Panc1 (cell line): ENCODE results near the gene SPCS3.

Source experiments
- TF ChIP-seq, protein P1 (sequence below), 2 experiments: IDR thresholded peaks; 2 replicates each; pipeline ENCODE4 v1.6.1; 2011 to 2012; ENCODE audit warnings: low read depth in 2 of 2, control low read depth in 1 of 2, low read length in 1 of 2, mild to moderate bottlenecking in 1 of 2, moderate library complexity in 1 of 2; ENCODE audit not compliant: insufficient read depth in 1 of 2
- TF ChIP-seq, protein P2 (sequence below): fragments of 450-650 bp; IDR thresholded peaks from 2 replicates; pipeline ENCODE4 v1.5.1; 2017; ENCODE audit warnings: mild to moderate bottlenecking

DNA sequence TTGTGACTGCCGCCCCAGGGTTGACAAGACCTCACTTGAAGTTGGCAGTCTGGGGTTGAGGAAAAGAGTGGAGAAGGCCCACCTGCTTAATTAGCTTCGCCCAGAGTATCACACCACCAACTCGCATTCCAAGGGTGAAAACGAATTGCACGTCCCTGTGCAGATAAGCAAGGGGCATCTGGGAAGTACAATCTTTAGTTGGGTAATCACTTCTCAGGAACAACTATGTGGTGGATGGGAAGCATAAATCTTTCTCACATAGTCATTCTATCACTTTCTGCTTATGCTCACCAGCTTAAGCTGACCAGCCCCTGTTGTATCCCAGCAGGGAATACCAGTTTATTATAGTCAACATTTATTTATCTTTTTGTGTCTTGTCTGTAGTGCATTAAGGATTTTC lies 14.3 kb downstream of the SPCS3 start:
- TF ChIP-seq, protein P1, sequence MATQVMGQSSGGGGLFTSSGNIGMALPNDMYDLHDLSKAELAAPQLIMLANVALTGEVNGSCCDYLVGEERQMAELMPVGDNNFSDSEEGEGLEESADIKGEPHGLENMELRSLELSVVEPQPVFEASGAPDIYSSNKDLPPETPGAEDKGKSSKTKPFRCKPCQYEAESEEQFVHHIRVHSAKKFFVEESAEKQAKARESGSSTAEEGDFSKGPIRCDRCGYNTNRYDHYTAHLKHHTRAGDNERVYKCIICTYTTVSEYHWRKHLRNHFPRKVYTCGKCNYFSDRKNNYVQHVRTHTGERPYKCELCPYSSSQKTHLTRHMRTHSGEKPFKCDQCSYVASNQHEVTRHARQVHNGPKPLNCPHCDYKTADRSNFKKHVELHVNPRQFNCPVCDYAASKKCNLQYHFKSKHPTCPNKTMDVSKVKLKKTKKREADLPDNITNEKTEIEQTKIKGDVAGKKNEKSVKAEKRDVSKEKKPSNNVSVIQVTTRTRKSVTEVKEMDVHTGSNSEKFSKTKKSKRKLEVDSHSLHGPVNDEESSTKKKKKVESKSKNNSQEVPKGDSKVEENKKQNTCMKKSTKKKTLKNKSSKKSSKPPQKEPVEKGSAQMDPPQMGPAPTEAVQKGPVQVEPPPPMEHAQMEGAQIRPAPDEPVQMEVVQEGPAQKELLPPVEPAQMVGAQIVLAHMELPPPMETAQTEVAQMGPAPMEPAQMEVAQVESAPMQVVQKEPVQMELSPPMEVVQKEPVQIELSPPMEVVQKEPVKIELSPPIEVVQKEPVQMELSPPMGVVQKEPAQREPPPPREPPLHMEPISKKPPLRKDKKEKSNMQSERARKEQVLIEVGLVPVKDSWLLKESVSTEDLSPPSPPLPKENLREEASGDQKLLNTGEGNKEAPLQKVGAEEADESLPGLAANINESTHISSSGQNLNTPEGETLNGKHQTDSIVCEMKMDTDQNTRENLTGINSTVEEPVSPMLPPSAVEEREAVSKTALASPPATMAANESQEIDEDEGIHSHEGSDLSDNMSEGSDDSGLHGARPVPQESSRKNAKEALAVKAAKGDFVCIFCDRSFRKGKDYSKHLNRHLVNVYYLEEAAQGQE (IDR thresholded peaks at IDR 0.05; ENCODE audit: insufficient read depth in 1 of 2, low read depth in 2 of 2, low read length in 1 of 2) = no peak
- TF ChIP-seq, protein P2, sequence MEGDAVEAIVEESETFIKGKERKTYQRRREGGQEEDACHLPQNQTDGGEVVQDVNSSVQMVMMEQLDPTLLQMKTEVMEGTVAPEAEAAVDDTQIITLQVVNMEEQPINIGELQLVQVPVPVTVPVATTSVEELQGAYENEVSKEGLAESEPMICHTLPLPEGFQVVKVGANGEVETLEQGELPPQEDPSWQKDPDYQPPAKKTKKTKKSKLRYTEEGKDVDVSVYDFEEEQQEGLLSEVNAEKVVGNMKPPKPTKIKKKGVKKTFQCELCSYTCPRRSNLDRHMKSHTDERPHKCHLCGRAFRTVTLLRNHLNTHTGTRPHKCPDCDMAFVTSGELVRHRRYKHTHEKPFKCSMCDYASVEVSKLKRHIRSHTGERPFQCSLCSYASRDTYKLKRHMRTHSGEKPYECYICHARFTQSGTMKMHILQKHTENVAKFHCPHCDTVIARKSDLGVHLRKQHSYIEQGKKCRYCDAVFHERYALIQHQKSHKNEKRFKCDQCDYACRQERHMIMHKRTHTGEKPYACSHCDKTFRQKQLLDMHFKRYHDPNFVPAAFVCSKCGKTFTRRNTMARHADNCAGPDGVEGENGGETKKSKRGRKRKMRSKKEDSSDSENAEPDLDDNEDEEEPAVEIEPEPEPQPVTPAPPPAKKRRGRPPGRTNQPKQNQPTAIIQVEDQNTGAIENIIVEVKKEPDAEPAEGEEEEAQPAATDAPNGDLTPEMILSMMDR = no peak
